K562 (cell line): ENCODE measurements around the gene EHMT2. TPM values are rescaled to one million over a fixed set of nuclear protein-coding genes. Genes with fewer than 3 reads are reported as not detected.
A peak's percentile ranks its signal among the peaks of the same experiment; 100 is the strongest.

Experiments used
- BCL6 ChIP-seq: fragments of 250-450 bp; sonication (Bioruptor Pico); IDR thresholded peaks from 2 replicates; pipeline ENCODE4 v1.4.0; 2020
- BMI1 ChIP-seq: fragments of 150-350 bp; IDR thresholded peaks from 2 replicates; pipeline ENCODE4 v1.6.1; 2014; ENCODE audit warnings: low read length
- E2F4 ChIP-seq: sonication (generic); formaldehyde crosslinking; IDR thresholded peaks from 2 replicates; pipeline ENCODE4 v1.8.0; 2022; ENCODE audit warnings: mild to moderate bottlenecking, low read depth, missing genetic modification reagents
- FOXK1 ChIP-seq: sonication (generic); formaldehyde crosslinking; IDR thresholded peaks from 2 replicates; pipeline ENCODE4 v1.8.0; 2022; ENCODE audit warnings: missing genetic modification reagents, mild to moderate bottlenecking, borderline replicate concordance
- FOXM1 ChIP-seq, 2 experiments: fragments of 450-650 bp in 1 of 2; sonication (generic) in 1 of 2; formaldehyde crosslinking in 1 of 2; IDR thresholded peaks; 2 replicates each; pipeline versions ENCODE4 v1.6.1 to v1.9.0; 2017 to 2022; ENCODE audit warnings: low read depth in 2 of 2, mild to moderate bottlenecking in 2 of 2, missing genetic modification reagents in 1 of 2, moderate library complexity in 1 of 2
- HDAC6 ChIP-seq: IDR thresholded peaks from 2 replicates; pipeline ENCODE4 v1.6.1; 2012; ENCODE audit warnings: low read depth, mild to moderate bottlenecking, control low read depth, inconsistent platforms, low read length, moderate library complexity
- NFXL1 ChIP-seq: fragments of 450-650 bp; formaldehyde crosslinking; IDR thresholded peaks from 2 replicates; pipeline ENCODE4 v1.4.0; 2021; ENCODE audit warnings: mild to moderate bottlenecking
- PTBP1 ChIP-seq: fragments of 200-400 bp; formaldehyde crosslinking; IDR thresholded peaks from 2 replicates; pipeline ENCODE4 v1.6.1; 2017; ENCODE audit warnings: low read depth, low read length
- RBM34 ChIP-seq: fragments of 200-400 bp; formaldehyde crosslinking; IDR thresholded peaks from 2 replicates; pipeline ENCODE4 v1.6.1; 2018; ENCODE audit warnings: low read length, borderline replicate concordance; ENCODE audit not compliant: insufficient read depth
- SIX5 ChIP-seq, 2 experiments: IDR thresholded peaks; 2 replicates each; pipeline ENCODE4 v1.6.1; 2011; ENCODE audit warnings: low read length in 2 of 2, borderline replicate concordance in 1 of 2, low read depth in 1 of 2, mild to moderate bottlenecking in 1 of 2, moderate library complexity in 1 of 2; ENCODE audit not compliant: insufficient read depth in 1 of 2
- SMARCE1 ChIP-seq: fragments of 450-650 bp; IDR thresholded peaks from 2 replicates; pipeline ENCODE4 v1.7.1; 2016; ENCODE audit warnings: mild to moderate bottlenecking
- TAF15 ChIP-seq: fragments of 200-400 bp; formaldehyde crosslinking; IDR thresholded peaks from 2 replicates; pipeline ENCODE4 v1.6.1; 2017; ENCODE audit warnings: mild to moderate bottlenecking, low read depth, low read length, moderate library complexity
- TCF3 ChIP-seq: sonication (generic); formaldehyde crosslinking; IDR thresholded peaks from 2 replicates; pipeline ENCODE4 v1.4.0; 2020; ENCODE audit warnings: mild to moderate bottlenecking, missing genetic modification reagents
- ZKSCAN3 ChIP-seq: fragments of 250-450 bp; sonication (Bioruptor Pico); IDR thresholded peaks from 2 replicates; pipeline ENCODE4 v1.4.0; 2020
- ZNF274 ChIP-seq: IDR thresholded peaks from 2 replicates; pipeline ENCODE4 v1.6.1; 2011; ENCODE audit warnings: low read depth, mild to moderate bottlenecking, low read length, moderate library complexity, borderline replicate concordance
- ZNF324 ChIP-seq: fragments of 250-450 bp; sonication (Bioruptor Pico); IDR thresholded peaks from 2 replicates; pipeline ENCODE4 v1.4.0; 2020; ENCODE audit warnings: mild to moderate bottlenecking
- ZNF395 ChIP-seq: fragments of 200-800 bp; sonication (Bioruptor generic); IDR thresholded peaks from 2 replicates; pipeline ENCODE4 v1.6.1; 2017; ENCODE audit warnings: missing genetic modification characterization, missing compliant biosample characterization
- ZNF445 ChIP-seq: fragments of 250-450 bp; sonication (Bioruptor Pico); IDR thresholded peaks from 2 replicates; pipeline ENCODE4 v1.4.0; 2020; ENCODE audit warnings: low read depth, mild to moderate bottlenecking, moderate library complexity
- polyA plus RNA-seq, 8 experiments: library from polyadenylated mRNA; depleted of rRNA in 4 of 8; stranded (reverse) in 5 of 8; unstranded in 3 of 8; fragments of >200 nt; fragmentation: Nextera tagmentation in 2 of 8; fragmentation: Illumina TruSeq in 1 of 8; extraction: Ambion mirVana in 2 of 8; extraction: Trizol in 1 of 8; gene quantifications; 2 replicates each; pipeline versions ENCODE4 v1.2.1 to v1.2.3, GENCODE V29; 2011 to 2014; ENCODE audit warnings: inconsistent platforms in 1 of 8, missing spikeins in 1 of 8
- total RNA-seq, 7 experiments: library from RNA; depleted of rRNA in 6 of 7; stranded (reverse); fragments of >200 nt in 6 of 7; fragmentation: Illumina TruSeq in 2 of 7; extraction: Trizol in 2 of 7; gene quantifications; 2 replicates each; pipeline versions ENCODE4 v1.2.1 to v1.2.3, GENCODE V29; 2011 to 2021; ENCODE audit warnings: low replicate concordance in 1 of 7
- TF ChIP-seq, protein P1 (sequence below): fragments of 250-450 bp; sonication (Bioruptor Pico); IDR thresholded peaks from 2 replicates; pipeline ENCODE4 v1.5.0; 2021; ENCODE audit warnings: mild to moderate bottlenecking, moderate library complexity
- TF ChIP-seq, protein P2 (sequence below): fragments of 450-650 bp; formaldehyde crosslinking; IDR thresholded peaks from 2 replicates; pipeline ENCODE4 v1.4.0; 2022; ENCODE audit warnings: mild to moderate bottlenecking, moderate library complexity

The EHMT2 gene
- total and polyA plus RNA-seq, 9 of the 15 experiments (the other 6 are each of a cell fraction or from before 2014, with no cell fraction given), result 2.1 to 63.8 (median 38.5) TPM

DNA sequence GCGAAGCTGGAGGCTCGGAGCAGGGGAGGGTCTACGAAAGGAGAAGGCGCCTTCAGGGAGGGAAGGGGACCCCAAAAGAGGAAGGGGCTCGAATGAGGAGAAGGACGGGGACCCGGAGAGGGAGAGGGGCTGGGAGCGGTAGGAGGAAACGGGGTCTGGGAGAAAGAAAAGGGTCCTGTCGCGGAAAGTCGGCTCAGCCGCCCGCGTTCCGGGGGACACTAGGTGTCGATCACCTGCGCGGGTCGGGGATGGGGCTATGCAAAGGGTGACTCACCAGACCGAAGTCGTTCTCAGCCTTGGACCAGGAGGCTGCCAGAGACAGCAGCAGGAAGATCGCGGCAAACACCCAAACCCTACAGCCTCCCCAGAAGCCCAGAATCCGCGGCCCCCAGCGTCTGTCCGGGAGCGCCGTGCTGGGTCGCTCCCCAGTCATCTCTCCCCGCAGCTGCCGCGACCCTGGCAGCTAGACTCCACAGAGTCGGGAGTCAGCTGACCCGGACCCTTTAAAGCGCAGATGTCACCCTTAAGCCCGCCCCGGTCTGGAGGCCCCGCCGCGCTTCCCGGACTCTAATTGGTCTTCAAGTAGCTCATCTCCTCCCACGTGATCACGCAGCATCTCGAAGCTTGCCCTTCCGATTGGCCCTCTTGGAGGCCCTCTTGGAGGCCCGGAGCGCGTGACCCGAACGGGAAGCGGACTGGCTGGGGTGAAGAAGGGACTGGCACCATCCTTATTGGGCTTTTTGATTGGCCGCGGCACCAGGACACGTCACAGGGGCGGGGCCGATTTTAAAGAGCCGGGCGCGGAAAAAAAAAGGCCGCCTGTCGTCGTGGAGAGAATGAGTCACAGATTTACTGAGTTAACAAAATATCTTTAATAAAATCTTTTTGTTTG is 34.9 kb downstream of the EHMT2 start, which contains the start of gene NEU1 (continued):
- TF ChIP-seq SIX5 (IDR thresholded peaks at IDR 0.05; ENCODE audit: borderline replicate concordance in 1 of 2, insufficient read depth in 1 of 2, low read depth in 1 of 2, low read length in 2 of 2) (no peak), ZKSCAN3 (no peak), TAF15 (no peak), NFXL1 (no peak), PTBP1 (peak; percentile 87; the same call in 1 of the 2 replicates), ZNF274 (no peak), FOXM1 (IDR thresholded peaks at IDR 0.05; ENCODE audit: low read depth) (peak; percentile 91), FOXM1 (CRISPR knock-in tag; IDR thresholded peaks at IDR 0.05; ENCODE audit: low read depth) (no peak; the same call in 1 of the 2 replicates), BMI1 (no peak), ZNF445 (CRISPR knock-in tag) (no peak), ZNF324 (CRISPR knock-in tag) (no peak), SMARCE1 (peak; percentile 75), FOXK1 (CRISPR knock-in tag) (no peak), HDAC6 (0 out of 2 replicates have a peak, but pooled peaks have one; percentile 34), BCL6 (CRISPR knock-in tag) (no peak), TCF3 (peak; percentile 15; the same call in 1 of the 2 replicates), E2F4 (CRISPR knock-in tag) (peak; percentile 93), ZNF395 (CRISPR knock-in tag) (no peak; the same call in 1 of the 2 replicates), RBM34 (no peak)
- TF ChIP-seq, protein P1, sequence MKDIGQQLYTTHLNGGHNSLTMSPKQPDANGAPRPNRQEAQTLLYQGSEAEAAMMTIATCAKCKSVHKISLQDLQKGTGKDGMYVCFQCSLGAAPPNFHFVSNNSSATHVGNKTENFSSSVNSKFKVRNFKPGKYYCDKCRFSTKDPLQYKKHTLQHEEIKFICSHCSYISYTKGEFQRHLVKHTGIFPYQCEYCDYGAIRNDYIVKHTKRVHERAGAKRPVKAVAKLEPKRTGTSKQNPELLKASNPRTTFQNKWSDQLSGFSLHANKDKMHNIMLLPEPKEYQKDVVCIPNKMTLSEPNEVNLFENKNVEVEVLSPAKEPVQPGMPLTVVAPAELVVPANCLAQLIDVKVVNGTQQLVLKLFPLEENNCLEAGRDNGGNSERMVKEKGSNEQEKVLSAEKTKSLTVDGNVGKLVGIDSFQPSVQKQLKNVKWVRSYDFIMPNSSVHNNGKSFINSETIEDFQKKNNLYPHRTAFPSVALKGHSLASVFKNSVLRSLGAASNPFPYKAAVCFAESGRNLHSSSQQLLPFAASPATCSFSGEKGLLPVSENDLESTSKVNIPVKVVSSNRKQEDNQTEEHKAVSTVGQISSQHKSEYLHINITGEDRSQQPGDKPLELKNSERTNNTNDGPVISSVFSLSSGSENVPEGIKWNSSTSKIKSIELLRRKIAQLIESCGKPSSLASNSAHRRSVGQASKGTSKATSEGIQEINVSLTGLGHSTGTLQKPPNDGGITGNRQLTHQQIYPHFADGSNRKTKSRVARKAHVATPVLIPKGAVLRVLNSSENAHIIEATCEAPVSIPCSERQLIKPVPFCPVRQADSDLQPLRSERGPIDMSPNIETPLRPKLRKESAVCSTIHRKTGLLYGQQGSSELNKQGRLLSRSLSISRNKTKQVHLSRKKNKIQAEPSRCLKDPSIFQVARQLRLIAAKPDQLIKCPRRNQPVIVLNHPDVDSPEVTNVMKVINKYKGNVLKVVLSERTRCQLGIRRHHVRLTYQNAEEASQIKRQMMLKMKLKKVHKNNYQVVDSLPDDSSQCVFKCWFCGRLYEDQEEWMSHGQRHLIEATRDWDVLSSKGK, result no peak
- TF ChIP-seq, protein P2, sequence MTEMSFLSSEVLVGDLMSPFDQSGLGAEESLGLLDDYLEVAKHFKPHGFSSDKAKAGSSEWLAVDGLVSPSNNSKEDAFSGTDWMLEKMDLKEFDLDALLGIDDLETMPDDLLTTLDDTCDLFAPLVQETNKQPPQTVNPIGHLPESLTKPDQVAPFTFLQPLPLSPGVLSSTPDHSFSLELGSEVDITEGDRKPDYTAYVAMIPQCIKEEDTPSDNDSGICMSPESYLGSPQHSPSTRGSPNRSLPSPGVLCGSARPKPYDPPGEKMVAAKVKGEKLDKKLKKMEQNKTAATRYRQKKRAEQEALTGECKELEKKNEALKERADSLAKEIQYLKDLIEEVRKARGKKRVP (CRISPR knock-in tag), result peak; percentile 58; the same call in 1 of the 2 replicates
